ENCODE measurements around the gene ANKLE1. TPM values are rescaled to one million over a fixed set of nuclear protein-coding genes. Genes with fewer than 3 reads are reported as not detected.

Gene ANKLE1
- polyA plus RNA-seq, 1 of the 3 experiments (the other 2 are of a cell fraction): 2.6 TPM

DNA sequence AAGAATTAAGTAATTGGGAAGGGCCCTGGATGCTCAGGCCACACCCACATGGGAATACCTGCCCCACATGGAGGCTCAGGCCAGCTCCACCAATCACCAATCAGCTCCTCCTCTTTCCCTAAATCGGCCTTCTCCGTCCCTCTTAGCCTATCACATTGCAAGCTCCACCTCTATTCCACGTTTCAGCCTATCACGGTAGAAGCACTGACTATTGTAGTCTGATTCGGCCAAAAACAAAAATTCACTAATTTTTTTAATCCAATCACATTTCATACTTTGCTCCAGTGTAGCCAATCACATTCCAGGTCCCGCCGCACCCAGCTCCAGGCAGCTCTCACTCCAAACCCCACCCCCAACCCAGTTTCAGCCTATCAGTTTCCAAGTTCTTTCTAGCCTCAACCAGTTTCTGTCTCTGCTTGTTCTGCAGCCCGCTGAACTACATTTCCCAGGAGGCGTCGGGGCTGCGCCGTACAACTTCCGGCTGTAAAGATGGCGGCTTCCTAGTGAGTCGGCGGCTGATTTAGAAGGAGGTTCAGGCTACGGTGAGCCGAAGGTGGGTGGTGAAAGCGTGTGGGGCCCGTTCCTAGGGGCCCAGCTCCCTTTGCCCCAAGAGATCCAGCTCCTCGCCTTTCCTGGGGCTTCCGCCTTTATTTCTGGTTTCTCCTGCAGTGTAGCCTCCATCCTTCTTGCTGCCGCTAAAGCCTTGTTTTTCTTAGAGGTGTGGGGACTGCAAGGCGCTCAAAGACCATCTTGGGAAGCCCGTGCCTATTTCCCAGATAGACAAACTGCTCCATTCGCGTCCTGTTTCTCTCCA is 14.5 kb upstream of the ANKLE1 start, which contains the start of gene BABAM1 (continued):
- TF ChIP-seq FOXM1 (IDR thresholded peaks at IDR 0.05; ENCODE audit: low read depth) (peak; percentile 56; the same call in 1 of the 2 replicates), SMC3 (IDR thresholded peaks at IDR 0.05; ENCODE audit: low read depth, low read length) (no peak), SIN3A (IDR thresholded peaks at IDR 0.05; ENCODE audit: borderline replicate concordance, low read depth, low read length) (peak; percentile 74), RCOR1 (IDR thresholded peaks at IDR 0.05; ENCODE audit: low read length) (no peak), MEF2A (IDR thresholded peaks at IDR 0.05; ENCODE audit: borderline replicate concordance, low read depth) (no peak), FOSL2 (IDR thresholded peaks at IDR 0.05; ENCODE audit: borderline replicate concordance, low read depth) (no peak), CHD2 (IDR thresholded peaks at IDR 0.05; ENCODE audit: low read length, partially characterized antibody) (peak; percentile 86), TEAD4 (IDR thresholded peaks at IDR 0.05; ENCODE audit: borderline replicate concordance, insufficient read depth) (no peak), RXRA (IDR thresholded peaks at IDR 0.05; ENCODE audit: borderline replicate concordance, low read depth) (no peak), TAF1 (IDR thresholded peaks at IDR 0.05; ENCODE audit: borderline replicate concordance, low read depth, low read length) (peak; percentile 96), NFIC (IDR thresholded peaks at IDR 0.05; ENCODE audit: borderline replicate concordance) (no peak), NRF1 (IDR thresholded peaks at IDR 0.05; ENCODE audit: low read depth, low read length) (peak; percentile 41; the same call in 1 of the 2 replicates), EZH2phosphoT487 (IDR thresholded peaks at IDR 0.05; ENCODE audit: borderline replicate concordance, low read depth) (no peak), ELF1 (IDR thresholded peaks at IDR 0.05) (peak; percentile 76), EP300 (IDR thresholded peaks at IDR 0.05; ENCODE audit: borderline replicate concordance in 1 of 2, low read depth in 1 of 2, low read length in 1 of 2) (no peak), RAD21 (IDR thresholded peaks at IDR 0.05; ENCODE audit: low read length) (no peak)
- TF ChIP-seq, protein P1, sequence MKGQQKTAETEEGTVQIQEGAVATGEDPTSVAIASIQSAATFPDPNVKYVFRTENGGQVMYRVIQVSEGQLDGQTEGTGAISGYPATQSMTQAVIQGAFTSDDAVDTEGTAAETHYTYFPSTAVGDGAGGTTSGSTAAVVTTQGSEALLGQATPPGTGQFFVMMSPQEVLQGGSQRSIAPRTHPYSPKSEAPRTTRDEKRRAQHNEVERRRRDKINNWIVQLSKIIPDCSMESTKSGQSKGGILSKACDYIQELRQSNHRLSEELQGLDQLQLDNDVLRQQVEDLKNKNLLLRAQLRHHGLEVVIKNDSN (IDR thresholded peaks at IDR 0.05; ENCODE audit: borderline replicate concordance, low read depth): no peak
- TF ChIP-seq, protein P2, sequence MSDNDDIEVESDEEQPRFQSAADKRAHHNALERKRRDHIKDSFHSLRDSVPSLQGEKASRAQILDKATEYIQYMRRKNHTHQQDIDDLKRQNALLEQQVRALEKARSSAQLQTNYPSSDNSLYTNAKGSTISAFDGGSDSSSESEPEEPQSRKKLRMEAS (IDR thresholded peaks at IDR 0.05; ENCODE audit: low read depth): peak; percentile 66
- TF ChIP-seq, protein P3, sequence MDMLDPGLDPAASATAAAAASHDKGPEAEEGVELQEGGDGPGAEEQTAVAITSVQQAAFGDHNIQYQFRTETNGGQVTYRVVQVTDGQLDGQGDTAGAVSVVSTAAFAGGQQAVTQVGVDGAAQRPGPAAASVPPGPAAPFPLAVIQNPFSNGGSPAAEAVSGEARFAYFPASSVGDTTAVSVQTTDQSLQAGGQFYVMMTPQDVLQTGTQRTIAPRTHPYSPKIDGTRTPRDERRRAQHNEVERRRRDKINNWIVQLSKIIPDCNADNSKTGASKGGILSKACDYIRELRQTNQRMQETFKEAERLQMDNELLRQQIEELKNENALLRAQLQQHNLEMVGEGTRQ (IDR thresholded peaks at IDR 0.05; ENCODE audit: borderline replicate concordance, low read depth, low read length): no peak
- TF ChIP-seq, protein P4, sequence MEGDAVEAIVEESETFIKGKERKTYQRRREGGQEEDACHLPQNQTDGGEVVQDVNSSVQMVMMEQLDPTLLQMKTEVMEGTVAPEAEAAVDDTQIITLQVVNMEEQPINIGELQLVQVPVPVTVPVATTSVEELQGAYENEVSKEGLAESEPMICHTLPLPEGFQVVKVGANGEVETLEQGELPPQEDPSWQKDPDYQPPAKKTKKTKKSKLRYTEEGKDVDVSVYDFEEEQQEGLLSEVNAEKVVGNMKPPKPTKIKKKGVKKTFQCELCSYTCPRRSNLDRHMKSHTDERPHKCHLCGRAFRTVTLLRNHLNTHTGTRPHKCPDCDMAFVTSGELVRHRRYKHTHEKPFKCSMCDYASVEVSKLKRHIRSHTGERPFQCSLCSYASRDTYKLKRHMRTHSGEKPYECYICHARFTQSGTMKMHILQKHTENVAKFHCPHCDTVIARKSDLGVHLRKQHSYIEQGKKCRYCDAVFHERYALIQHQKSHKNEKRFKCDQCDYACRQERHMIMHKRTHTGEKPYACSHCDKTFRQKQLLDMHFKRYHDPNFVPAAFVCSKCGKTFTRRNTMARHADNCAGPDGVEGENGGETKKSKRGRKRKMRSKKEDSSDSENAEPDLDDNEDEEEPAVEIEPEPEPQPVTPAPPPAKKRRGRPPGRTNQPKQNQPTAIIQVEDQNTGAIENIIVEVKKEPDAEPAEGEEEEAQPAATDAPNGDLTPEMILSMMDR (IDR thresholded peaks at IDR 0.05): no peak
- TF ChIP-seq, protein P5, sequence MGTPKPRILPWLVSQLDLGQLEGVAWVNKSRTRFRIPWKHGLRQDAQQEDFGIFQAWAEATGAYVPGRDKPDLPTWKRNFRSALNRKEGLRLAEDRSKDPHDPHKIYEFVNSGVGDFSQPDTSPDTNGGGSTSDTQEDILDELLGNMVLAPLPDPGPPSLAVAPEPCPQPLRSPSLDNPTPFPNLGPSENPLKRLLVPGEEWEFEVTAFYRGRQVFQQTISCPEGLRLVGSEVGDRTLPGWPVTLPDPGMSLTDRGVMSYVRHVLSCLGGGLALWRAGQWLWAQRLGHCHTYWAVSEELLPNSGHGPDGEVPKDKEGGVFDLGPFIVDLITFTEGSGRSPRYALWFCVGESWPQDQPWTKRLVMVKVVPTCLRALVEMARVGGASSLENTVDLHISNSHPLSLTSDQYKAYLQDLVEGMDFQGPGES (IDR thresholded peaks at IDR 0.05; ENCODE audit: low read depth, low read length): peak; percentile 97
- TF ChIP-seq, protein P6, sequence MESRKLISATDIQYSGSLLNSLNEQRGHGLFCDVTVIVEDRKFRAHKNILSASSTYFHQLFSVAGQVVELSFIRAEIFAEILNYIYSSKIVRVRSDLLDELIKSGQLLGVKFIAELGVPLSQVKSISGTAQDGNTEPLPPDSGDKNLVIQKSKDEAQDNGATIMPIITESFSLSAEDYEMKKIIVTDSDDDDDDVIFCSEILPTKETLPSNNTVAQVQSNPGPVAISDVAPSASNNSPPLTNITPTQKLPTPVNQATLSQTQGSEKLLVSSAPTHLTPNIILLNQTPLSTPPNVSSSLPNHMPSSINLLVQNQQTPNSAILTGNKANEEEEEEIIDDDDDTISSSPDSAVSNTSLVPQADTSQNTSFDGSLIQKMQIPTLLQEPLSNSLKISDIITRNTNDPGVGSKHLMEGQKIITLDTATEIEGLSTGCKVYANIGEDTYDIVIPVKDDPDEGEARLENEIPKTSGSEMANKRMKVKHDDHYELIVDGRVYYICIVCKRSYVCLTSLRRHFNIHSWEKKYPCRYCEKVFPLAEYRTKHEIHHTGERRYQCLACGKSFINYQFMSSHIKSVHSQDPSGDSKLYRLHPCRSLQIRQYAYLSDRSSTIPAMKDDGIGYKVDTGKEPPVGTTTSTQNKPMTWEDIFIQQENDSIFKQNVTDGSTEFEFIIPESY (IDR thresholded peaks at IDR 0.05; ENCODE audit: borderline replicate concordance, low read depth): no peak

Measured in SK-N-SH (cell line).